IPS-20b (cell line): Measurements from ENCODE around the gene DKK1.
"Not testable (repeated sequence)": the region's sequence is repeated elsewhere in the genome, so short reads cannot be mapped to it uniquely, and the experiment has no call there.

ENCODE experiments used
- H3K27ac ChIP-seq: one replicate; pipeline ENCODE4 v1.5.1; 2013; ENCODE audit warnings: low read length
- H3K27me3 ChIP-seq: 2 replicates; pipeline ENCODE4 v1.6.1; 2013; ENCODE audit warnings: mild to moderate bottlenecking, low read length, inconsistent platforms; ENCODE audit not compliant: insufficient read depth
- H3K36me3 ChIP-seq: 2 replicates; pipeline ENCODE4 v1.6.1; 2013; ENCODE audit warnings: low read depth, mild to moderate bottlenecking, inconsistent platforms, low read length, moderate library complexity; ENCODE audit not compliant: insufficient read depth
- H3K4me1 ChIP-seq: 2 replicates; pipeline ENCODE4 v1.6.1; 2013; ENCODE audit warnings: mild to moderate bottlenecking, control low read depth, inconsistent platforms, low read length, moderate library complexity; ENCODE audit not compliant: insufficient read depth
- H3K4me3 ChIP-seq: 2 replicates; pipeline ENCODE4 v1.5.1; 2013; ENCODE audit warnings: mild to moderate bottlenecking, low read length, inconsistent platforms
- H3K9ac ChIP-seq: 2 replicates; pipeline ENCODE4 v1.6.1; 2013; ENCODE audit warnings: low read depth, mild to moderate bottlenecking, inconsistent platforms, low read length, moderate library complexity
- H3K9me3 ChIP-seq: 2 replicates; pipeline ENCODE4 v1.6.1; 2013; ENCODE audit warnings: mild to moderate bottlenecking, low read depth, low read length, inconsistent platforms; ENCODE audit not compliant: insufficient read depth

The DKK1 gene

GRCh38 chr10:52348037-52348564 lies 34.0 kb downstream of the DKK1 start:
- Histone ChIP-seq H3K9ac (no peak overlapping the region), H3K27ac (no peak overlapping the region), H3K4me1 (no peaks in the 10 kb centered on the region), H3K27me3 (no peaks in the 10 kb centered on the region), H3K9me3 (no peaks in the 10 kb centered on the region), H3K36me3 (no peaks in the 10 kb centered on the region), H3K4me3 (no peak overlapping the region)

GRCh38 chr10:52351914-52352330 lies 37.8 kb downstream of the DKK1 start:
- Histone ChIP-seq H3K36me3 (no peaks in the 10 kb centered on the region), H3K9me3 (no peaks in the 10 kb centered on the region), H3K9ac (no peak overlapping the region), H3K4me3 (no peak overlapping the region), H3K27ac (no peak overlapping the region), H3K27me3 (no peaks in the 10 kb centered on the region), H3K4me1 (no peaks in the 10 kb centered on the region)

GRCh38 chr10:52353205-52353604 lies 39.1 kb downstream of the DKK1 start:
- H3K4me3 ChIP-seq: no peak overlapping the region
- no peak overlapping the region for H3K9ac ChIP-seq
- H3K27ac ChIP-seq: no peak overlapping the region
- H3K27me3 ChIP-seq: no peaks in the 10 kb centered on the region
- H3K9me3 ChIP-seq: no peaks in the 10 kb centered on the region
- H3K4me1 ChIP-seq: no peaks in the 10 kb centered on the region
- no peaks in the 10 kb centered on the region for H3K36me3 ChIP-seq

GRCh38 chr10:52353960-52354394 lies 39.9 kb downstream of the DKK1 start:
- Histone ChIP-seq H3K36me3 (no peaks in the 10 kb centered on the region), H3K9me3 (no peaks in the 10 kb centered on the region), H3K4me1 (no peaks in the 10 kb centered on the region), H3K4me3 (no peak overlapping the region), H3K27ac (no peak overlapping the region), H3K9ac (no peak overlapping the region), H3K27me3 (no peaks in the 10 kb centered on the region)

GRCh38 chr10:52357971-52358370 lies 43.9 kb downstream of the DKK1 start:
- H3K9me3 ChIP-seq: no peaks in the 10 kb centered on the region
- no peak overlapping the region for H3K9ac ChIP-seq
- H3K27ac ChIP-seq: no peak overlapping the region
- H3K4me3 ChIP-seq: no peak overlapping the region
- no peaks in the 10 kb centered on the region for H3K4me1 ChIP-seq
- H3K27me3 ChIP-seq: no peaks in the 10 kb centered on the region
- H3K36me3 ChIP-seq: no peaks in the 10 kb centered on the region

GRCh38 chr10:52359441-52359840 lies 45.4 kb downstream of the DKK1 start:
- Histone ChIP-seq H3K9ac (no peak overlapping the region), H3K4me1 (no peaks in the 10 kb centered on the region), H3K27ac (no peak overlapping the region), H3K36me3 (no peaks in the 10 kb centered on the region), H3K27me3 (no peaks in the 10 kb centered on the region), H3K9me3 (no peaks in the 10 kb centered on the region), H3K4me3 (no peak overlapping the region)

- not testable (repeated sequence) for H3K36me3 ChIP-seq, H3K9ac ChIP-seq, H3K4me1 ChIP-seq, H3K27ac ChIP-seq, H3K9me3 ChIP-seq, H3K4me3 ChIP-seq, H3K27me3 ChIP-seq
These were observed 51.7 kb downstream of the DKK1 start for GRCh38 chr10:52365547-52366432.
